ENCODE data around the gene SPRR4.
"Not testable (repeated sequence)": the region's sequence is repeated elsewhere in the genome, so short reads cannot be mapped to it uniquely, and the experiment has no call there.

DNA sequence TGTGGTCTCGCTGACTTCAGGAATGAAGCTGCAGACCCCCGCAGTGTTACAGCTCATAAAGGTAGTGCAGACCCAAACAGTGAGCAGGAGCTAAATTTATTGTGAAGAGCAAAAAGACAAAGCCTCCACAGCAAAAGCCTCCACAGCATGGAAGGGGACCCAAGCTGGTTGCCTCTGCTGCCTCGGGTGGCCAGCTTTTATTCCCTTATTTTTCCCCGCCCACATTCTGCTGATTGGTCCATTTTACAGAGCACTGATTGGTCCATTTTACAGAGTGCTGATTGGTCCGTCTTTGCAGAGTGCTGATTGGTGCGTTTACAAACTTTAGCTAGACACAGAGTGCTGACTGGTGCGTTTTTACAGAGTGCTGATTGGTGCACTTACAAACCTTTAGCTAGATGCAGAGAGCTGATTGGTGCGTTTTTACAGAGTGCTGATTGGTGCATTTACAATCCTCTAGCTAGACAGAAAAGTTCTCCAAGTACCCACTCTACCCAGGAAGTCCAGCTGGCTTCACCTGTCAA lies 40.8 kb downstream of the SPRR4 start:
- TF ChIP-seq POLR2A, EP300 (IDR thresholded peaks at IDR 0.05): not testable (repeated sequence)

Measured in suprapubic skin (tissue), 2 donors.